Activated T-cell treated with anti-CD3 and anti-CD28 coated beads, Interleukin-2, amount 50 U/mL, for 24 hours (primary cell): Measurements from ENCODE around the gene EIF2AK3.

Experiments used
- DNase-seq: peaks from one replicate; pipeline ENCODE4 v3.0.0-alpha.2; 2020
- H3K27ac Mint-ChIP-seq: 2 replicates; pipeline ENCODE4 v1.8.0; 2020; ENCODE audit warnings: mild to moderate bottlenecking, mixed read lengths
- H3K27me3 Mint-ChIP-seq: 2 replicates; pipeline ENCODE4 v1.8.0; 2020; ENCODE audit warnings: mixed read lengths
- H3K36me3 Mint-ChIP-seq: 2 replicates; pipeline ENCODE4 v1.8.0; 2020; ENCODE audit warnings: low read depth, mixed read lengths
- H3K4me1 Mint-ChIP-seq: 2 replicates; pipeline ENCODE4 v1.8.0; 2020; ENCODE audit warnings: low read depth, mixed read lengths
- H3K4me3 Mint-ChIP-seq: 2 replicates; pipeline ENCODE4 v1.8.0; 2020; ENCODE audit warnings: mild to moderate bottlenecking, moderate library complexity, mixed read lengths
- H3K9me3 Mint-ChIP-seq: 2 replicates; pipeline ENCODE4 v1.8.0; 2020; ENCODE audit warnings: mixed read lengths

Gene EIF2AK3

GRCh38 chr2:88517759-88518201, 109.5 kb downstream of the EIF2AK3 start:
- H3K4me3 Mint-ChIP-seq = no peak overlapping the region
- H3K36me3 Mint-ChIP-seq = no peaks in the 10 kb centered on the region
- no peaks in the 10 kb centered on the region for H3K9me3 Mint-ChIP-seq
- H3K27me3 Mint-ChIP-seq = peaks cover 28% of the 10 kb centered on the region
- no peak overlapping the region for H3K27ac Mint-ChIP-seq
- no peak for DNase-seq
- no peaks in the 10 kb centered on the region for H3K4me1 Mint-ChIP-seq
